NCI-H2029 treated with DMSO at 0.1 percent for 48 hours (cell line): ENCODE data around the gene SEMA3B.
A peak's percentile ranks its signal among the peaks of the same experiment; 100 is the strongest.
"Not testable (repeated sequence)": the region's sequence is repeated elsewhere in the genome, so short reads cannot be mapped to it uniquely, and the experiment has no call there.

Experiments
- DNase-seq: peaks from one replicate; lab custom pipeline; 2025; lab: John Stamatoyannopoulos, UW

SEMA3B gene

GRCh38 chr3:50294089-50294488 lies 25.1 kb downstream of the SEMA3B start:
- no peak for DNase-seq

GRCh38 chr3:50294492-50295403 lies 25.8 kb downstream of the SEMA3B start:
- no peak for DNase-seq

DNA sequence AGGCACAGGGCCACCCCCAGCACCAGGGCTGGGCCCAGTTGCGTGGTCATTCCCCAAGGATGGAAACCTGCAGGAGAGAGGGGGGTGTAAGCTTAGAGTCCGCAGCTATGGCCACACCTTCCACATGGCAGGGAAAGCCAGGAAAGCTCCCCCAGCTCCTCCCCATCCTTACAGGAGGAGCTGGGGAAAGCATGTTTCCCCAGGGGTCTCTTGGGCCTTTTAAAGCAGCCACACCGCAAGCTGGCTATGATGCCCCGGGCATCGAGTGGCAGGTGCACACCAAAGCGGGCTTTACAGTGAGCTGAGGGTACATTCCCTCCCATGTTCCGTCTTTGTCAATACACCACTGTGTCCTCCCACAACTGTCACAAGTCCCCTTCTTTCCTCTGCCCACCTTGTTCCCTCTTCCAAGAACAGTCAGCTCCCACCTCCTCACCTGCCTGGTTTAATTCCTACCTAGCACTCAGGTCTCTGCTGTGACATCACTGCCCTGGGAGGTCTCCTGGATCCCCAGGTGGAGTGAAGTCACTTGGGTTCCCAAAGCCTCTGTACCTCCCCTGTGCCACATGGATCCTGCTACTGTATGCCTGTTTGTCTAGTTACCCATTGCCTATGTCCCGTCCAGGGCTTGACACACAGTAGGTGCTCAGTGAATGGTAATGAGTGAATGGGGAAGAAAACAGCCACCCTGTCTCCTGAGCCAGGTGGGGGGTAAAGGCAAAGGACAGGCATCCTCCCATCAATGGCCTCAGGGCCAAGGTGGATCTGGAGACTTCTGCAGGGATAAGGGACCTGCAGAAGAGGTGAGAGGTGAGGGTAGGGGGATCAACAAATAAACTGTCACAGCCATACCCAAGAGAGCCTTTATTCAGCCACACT lies 26.8 kb downstream of the SEMA3B start:
- DNase-seq = no peak

DNA sequence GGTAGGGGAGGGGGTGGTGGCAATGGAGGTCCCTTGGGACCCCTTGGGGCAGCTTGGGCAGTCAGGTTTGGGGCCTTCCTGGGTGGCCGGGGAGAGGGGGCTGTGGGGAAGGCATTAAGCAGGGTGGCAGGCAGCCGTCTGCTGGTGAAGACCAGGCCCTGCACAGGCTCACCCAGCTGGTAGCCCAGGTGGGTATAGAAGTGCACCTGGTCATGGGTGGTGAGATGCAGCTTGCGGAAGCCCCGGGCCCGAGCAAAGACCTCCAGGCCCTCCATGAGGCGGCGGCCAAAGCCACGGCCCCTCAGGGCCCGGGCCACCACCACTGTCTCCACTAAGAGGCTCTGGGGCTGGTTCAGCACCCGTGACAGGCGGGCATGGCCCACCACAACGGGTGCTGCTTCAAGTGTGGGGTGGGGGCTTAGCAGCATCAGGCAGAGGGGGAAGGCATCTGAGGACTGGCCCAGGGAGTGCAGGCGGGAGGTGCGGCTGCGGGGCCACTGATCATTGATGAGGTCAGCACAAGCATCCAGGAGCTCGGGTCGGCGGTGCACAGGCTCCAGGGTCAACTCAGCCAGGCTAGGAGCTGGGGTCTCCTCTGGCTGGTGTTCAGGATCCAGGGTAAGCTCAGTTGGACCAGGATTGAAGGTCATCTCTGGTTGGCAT lies 27.9 kb downstream of the SEMA3B start:
- no peak for DNase-seq

DNA sequence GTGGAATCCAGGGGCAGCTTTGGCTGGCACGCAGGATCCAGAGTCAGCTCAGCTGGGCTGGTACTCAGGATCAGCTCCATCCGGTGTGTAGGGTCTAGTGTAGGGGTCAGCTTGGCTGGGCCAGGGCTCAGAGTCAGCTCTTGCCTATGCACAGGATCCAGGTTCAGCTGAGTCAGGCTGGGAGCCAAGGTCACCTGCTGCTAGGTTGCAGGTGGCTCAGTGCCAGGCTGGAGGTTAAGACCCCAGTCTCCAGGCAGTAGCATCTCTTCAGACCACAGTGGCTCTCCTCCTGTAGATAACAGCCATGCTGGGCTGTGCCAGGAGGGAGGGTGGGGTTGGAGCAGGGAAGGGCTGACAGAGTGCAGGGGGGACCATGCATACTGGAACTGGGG lies 28.4 kb downstream of the SEMA3B start:
- DNase-seq = no peak

- DNase-seq = no peak
Observed at GRCh38 chr3:50297896-50298725, 29.2 kb downstream of the SEMA3B start.

DNA sequence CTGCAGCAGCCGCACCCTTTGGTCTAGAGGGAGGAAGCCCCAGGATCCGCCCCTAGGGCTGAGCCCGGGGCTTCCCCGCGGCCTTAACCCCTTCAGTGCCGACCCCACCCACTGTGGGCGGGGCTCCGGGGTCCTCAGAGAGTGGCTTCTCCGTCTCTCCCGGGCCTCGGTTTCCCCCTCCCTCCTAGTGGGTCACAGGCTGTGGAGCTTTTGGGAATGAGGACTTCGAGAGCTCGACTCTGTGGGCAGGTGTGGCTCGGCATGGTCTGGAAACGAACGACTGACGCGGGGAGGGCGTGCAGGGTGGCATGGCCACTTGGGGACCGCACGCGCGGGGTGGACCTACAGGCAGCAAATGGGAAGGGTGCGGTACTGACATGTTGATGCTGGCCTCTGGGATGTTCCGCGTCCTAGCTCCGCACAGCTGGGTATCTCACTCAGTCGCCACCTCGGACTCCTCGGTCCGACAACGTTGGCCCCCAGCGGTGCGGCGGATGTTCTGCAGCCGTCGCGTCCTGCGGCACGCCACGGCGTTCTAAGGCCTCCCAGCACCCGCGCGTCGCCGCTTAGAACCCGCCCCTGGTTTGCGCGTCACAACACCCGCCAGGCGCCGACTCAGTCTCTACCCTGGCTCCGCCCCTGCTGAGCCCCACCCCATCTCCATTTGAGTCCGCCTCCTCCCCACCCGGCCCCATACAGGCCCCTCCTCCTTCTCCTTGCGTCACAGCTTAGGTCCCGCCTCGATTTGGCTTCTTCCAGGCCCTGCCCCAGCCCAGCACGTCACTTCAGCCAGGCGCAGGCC lies 30.1 kb downstream of the SEMA3B start, which contains the start of the genes HYAL3 and NAA80:
HYAL3 (minus strand) TSS at position 570 of the 802 bp plus-strand sequence. CDS start 3,803 bp downstream, outside the sequence.
NAA80 (minus strand) TSS at position 570 of the 802 bp plus-strand sequence. CDS start 1,942 bp downstream, outside the sequence.
- peak; percentile 74 for DNase-seq

DNA sequence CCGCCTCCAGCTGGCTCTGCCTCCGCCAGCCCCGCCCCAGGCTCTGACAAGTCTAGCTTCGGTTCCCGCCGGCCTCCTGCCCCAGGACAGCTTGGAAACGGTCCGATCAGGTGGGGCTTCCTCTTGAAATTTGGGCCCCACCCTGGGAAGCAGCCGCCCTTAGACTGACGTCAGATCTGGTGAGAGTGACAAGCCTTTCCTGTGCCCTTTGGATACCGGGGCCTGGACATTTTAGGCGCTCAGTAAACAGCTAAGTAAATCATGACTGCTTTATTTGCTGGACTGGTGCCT lies 30.6 kb downstream of the SEMA3B start:
- DNase-seq = no peak

- no peak for DNase-seq
Observed at GRCh38 chr3:50299929-50300680, 31.2 kb downstream of the SEMA3B start.

DNA sequence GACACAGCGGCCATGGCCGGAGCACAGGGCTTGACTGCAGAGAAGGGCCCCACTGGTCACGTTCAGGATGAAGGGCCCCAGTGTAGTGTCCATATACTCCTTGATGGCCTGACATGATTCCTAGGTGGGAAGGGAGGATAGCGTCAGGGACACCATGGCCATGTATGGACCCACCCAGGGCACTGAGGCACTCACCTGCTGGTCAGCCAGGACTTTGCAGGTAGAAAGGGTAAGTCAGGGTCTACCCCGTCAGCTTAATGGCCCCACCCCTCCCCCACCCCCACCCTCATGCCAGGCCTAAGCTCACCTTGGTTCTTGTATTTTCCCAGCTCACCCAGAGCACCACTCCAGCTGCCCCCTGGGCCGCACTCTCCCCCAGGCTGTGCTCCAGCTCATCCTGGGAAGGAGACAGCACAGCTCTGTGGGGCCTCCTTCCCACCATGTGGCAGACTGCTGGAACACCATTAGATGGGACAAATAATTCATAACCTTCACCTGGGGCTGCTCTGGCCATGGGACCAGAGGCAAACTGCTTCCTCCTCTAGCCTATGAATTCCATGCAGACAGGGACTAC lies 31.8 kb downstream of the SEMA3B start:
- DNase-seq = no peak

DNA sequence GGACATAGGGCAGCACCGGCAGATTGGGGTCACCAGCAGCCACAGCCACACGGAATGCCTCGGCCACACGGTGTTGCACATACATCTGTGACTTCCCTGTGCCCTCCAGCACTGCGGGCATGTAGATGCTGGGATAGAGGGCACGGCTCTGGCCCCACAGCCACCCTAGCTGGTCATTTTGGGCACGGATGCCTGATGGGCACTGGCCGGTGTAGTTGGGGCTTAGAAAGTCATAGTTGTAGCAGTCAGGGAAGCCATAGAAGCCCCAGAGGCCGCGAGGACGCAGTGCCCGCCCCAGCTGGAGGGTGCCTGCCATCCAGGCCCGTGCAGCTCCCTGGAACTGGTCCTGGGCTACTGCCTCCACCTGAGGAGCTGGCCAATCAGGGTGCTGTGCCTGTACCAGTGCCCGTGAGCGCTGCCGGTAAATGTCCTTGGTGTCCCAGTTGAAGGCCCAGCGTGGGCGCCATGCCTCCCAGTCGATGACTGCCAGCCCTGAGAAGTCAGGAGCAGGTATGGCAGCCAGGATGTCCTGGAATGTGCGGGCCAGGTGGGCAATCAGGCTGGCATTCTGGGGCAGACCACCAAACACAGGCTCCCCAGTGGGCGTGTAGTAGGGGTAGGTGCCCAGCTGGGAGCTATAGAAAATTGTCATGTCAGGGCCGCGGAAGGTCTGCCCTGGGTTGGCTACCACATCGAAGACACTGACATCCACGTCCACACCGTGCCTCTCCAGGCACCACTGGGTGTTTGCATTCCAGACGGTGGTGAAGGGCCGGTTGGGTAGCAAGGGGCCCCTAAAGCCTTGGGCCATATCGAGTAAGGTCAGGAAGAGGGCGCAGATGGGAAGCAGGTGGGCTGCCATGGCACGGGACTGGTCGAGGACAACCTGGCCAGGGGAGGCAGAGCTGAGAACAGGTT lies 33.4 kb downstream of the SEMA3B start:
- no peak for DNase-seq

DNA sequence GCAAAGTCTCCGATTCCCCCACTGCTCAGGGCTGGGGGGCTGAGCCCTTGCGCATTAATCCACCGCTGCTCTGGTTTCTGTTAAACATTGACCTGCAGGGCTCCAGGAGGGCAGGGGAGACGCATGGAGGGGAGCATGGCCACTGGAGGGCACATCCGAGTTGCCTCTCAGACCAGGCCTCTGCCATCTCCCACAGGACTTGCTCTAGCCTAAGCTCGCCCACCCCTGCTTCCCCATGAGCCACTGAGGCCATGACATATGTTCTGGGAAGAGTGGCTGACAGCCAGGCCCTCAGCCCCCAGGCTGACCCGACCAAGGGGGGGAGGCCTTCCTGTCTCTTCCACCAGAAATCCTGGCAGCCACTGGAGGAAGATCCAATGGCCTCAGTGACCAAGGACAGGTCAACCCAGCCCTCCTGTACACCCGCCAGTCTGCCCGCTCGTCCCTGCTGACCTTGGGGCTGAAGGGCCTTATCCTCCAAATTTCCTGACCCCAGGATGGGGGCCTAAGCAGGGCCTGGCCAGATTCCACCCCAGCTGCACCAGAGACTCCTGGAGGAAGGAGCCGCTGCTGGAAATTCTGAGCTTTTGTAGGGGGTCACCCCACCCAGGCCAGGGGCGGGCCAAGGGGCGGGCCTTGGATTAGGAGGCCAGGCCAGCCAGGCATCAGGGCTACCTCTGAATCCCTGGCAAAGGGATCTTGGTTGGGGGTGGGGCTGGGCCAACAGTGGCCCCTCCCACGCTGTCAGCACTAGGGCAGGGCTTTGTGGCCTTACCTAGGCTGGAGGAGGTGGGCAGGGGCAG lies 34.3 kb downstream of the SEMA3B start, which contains the start of gene HYAL1:
HYAL1 (minus strand) TSS at position 562 of the 803 bp plus-strand sequence. CDS start 618 bp downstream, outside the sequence.
- no peak for DNase-seq

DNA sequence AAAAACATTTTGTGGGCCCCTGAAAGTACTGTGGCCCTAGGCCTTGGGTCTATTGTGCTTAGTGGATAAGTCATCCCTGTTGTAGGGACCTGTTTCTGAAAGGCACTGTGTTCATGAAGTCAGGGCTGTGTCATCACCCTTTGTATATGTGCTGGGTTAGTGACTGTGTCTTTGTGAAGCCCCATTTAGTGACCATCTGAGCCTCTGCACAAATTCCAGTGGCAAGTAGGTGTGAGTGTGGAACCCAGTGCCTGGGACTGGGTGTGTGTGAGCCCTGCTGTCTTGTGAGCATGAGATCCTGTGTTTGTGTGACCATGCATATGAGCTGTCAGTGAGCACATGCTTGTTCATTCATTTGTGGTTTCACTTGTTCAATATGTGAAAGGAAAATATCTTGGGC lies 35.7 kb downstream of the SEMA3B start:
- DNase-seq = no peak

DNA sequence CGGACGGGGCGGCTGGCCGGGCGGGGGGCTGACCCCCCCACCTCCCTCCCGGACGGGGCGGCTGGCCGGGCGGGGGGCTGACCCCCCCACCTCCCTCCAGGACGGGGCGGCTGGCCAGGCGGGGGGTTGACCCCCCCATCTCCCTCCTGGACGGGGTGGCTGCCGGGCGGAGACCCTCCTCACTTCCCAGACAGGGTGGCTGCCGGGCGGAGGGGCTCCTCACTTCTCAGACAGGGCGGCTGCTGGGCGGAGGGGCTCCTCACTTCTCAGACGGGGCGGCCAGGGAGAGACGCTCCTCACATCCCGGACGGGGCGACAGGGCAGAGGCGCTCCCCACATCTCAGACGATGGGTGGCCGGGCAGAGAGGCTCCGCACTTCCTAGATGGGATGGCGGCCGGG lies 43.1 kb downstream of the SEMA3B start:
- DNase-seq = not testable (repeated sequence)

- DNase-seq = no peak
Observed at GRCh38 chr3:50314342-50314741, 45.4 kb downstream of the SEMA3B start.

GRCh38 chr3:50314816-50315215 lies 45.9 kb downstream of the SEMA3B start:
- DNase-seq = no peak

DNA sequence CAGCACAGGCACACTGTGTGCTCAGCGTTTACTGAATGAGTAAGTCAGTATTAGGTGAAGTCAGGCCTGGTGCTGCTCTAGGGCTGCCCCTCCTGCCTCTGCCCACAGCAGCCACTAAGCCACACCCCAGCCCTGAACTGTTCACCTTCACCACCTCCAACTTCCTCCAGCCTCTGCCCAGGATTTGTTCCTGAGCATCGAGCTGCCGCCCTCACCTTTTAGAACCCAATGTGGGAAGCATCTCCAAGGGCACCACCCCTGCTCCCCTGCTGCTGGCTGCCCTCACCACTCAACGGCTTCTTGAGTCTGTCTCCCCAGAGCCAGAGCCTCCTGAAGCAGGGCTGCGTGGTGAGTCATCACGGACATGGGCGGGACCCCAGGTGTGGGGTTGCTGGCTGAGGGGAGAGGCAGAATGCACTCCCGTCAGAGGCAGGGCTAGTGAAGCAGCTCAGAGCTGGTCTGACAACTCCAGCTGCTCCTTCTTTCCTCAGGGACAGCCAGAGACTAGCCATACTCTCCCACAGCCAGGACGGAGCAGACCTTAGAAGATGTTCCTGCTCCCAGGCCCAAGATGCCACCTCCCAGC lies 47.8 kb downstream of the SEMA3B start:
- no peak for DNase-seq
